Left ventricle myocardium inferior (tissue), 1 donor: ENCODE data around the gene SH3BP5. TPM values are rescaled to one million over a fixed set of nuclear protein-coding genes. Genes with fewer than 3 reads are reported as not detected.

Experiments
- DNase-seq: peaks from one replicate; pipeline ENCODE4 v3.0.0-alpha.2; 2020
- H3K27ac ChIP-seq: fragments of 200-600 bp; replicated peaks from 2 replicates; pipeline ENCODE4 v1.8.0; 2021
- H3K27me3 ChIP-seq: fragments of 200-600 bp; 2 replicates; pipeline ENCODE4 v1.8.0; 2021; ENCODE audit warnings: low read depth
- H3K36me3 ChIP-seq: fragments of 200-600 bp; 2 replicates; pipeline ENCODE4 v1.8.0; 2021
- H3K4me1 ChIP-seq: fragments of 200-600 bp; 2 replicates; pipeline ENCODE4 v1.8.0; 2021
- H3K4me3 ChIP-seq: fragments of 200-600 bp; 2 replicates; pipeline ENCODE4 v1.8.0; 2021; ENCODE audit warnings: mild to moderate bottlenecking, moderate library complexity
- H3K9me3 ChIP-seq: fragments of 200-600 bp; replicated peaks from 2 replicates; pipeline ENCODE4 v1.8.0; 2021
- CTCF ChIP-seq: fragments of 200-600 bp; IDR thresholded peaks from 2 replicates; pipeline ENCODE4 v1.8.0; 2021; ENCODE audit warnings: antibody characterized with exemption, mild to moderate bottlenecking, borderline replicate concordance
- intact Hi-C: fragments of 100-400 bp; cut with micrococcal nuclease; formaldehyde crosslinking; loops from one replicate; pipeline ENCODE4 v1.11.0; 2022
- total RNA-seq: library from RNA; stranded (reverse); fragmentation: NEBNext Ultra II Directional; extraction: Animal tissue kit (Norgen Biotek cat#: 25700); gene quantifications from one replicate; pipeline ENCODE4 v1.2.1, GENCODE V29; 2021
- donor health status: DM: no; HTN: yes; CAD: no; lungs with severe emphysema.

Gene SH3BP5
- total RNA-seq, 1 donor from 2014 or later: 8.8 TPM

DNA sequence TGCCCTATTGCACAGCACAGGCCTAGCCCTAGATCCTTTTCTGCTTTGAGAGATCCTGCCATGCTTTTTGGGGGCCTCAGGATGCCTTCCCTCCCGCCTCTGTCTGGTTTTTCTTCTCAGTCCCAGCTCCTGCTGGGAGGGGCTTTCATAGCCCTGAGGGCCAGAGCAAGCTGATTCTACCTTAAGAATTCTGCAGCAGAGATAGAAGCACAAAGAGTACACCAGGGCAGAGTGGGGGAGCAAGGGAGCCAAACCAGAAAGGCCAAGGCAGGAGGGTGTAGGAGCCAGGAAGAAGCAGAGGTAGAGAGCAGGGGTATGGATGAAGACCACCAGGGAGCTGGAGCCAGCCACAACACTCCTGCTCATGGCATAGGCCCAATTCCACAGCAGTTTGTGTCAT is 18.1 kb downstream of the SH3BP5 start:
- no peak overlapping the region for H3K27ac ChIP-seq
- no peaks in the 10 kb centered on the region for H3K36me3 ChIP-seq
- no peaks in the 10 kb centered on the region for H3K9me3 ChIP-seq
- no peak for TF ChIP-seq CTCF
- peaks cover 72% of the 10 kb centered on the region for H3K4me1 ChIP-seq
- no peaks in the 10 kb centered on the region for H3K27me3 ChIP-seq
- no peak overlapping the region for H3K4me3 ChIP-seq
- intact Hi-C loops: no loop called here
- DNase-seq: no peak

DNA sequence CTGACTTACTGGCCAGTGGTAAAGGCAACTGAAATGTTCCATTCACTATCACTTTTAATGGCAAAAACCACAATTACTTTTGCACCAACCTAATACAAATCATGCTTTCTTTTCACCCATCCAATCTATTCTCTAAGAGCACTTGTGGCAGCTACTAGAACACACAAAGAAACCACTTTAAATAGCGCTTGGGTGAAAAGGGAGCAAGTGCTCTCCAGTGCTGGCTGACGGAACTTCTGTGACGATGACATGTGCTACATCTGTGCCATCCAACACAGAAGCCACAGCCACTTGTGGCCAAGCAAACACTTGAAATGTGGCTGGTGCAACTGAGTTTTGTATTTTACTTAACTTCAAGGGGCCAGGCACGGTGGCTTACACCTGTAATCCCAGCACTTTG is 18.9 kb downstream of the SH3BP5 start:
- Histone ChIP-seq H3K4me1 (peaks cover 65% of the 10 kb centered on the region), H3K9me3 (no peaks in the 10 kb centered on the region), H3K27me3 (no peaks in the 10 kb centered on the region), H3K4me3 (no peak overlapping the region), H3K27ac (no peak overlapping the region), H3K36me3 (no peaks in the 10 kb centered on the region)
- intact Hi-C loops: no loop called here
- no peak for TF ChIP-seq CTCF
- DNase-seq: no peak

GRCh38 chr3:15312550-15312949 is 19.8 kb downstream of the SH3BP5 start:
- Histone ChIP-seq H3K27me3 (no peaks in the 10 kb centered on the region), H3K4me3 (no peak overlapping the region), H3K4me1 (peaks cover 56% of the 10 kb centered on the region), H3K36me3 (no peaks in the 10 kb centered on the region), H3K9me3 (no peaks in the 10 kb centered on the region), H3K27ac (no peak overlapping the region)
- intact Hi-C loops: no loop called here
- no peak for TF ChIP-seq CTCF
- no peak for DNase-seq

- H3K9me3 ChIP-seq: no peaks in the 10 kb centered on the region
- H3K27me3 ChIP-seq: no peaks in the 10 kb centered on the region
- no peaks in the 10 kb centered on the region for H3K36me3 ChIP-seq
- DNase-seq: no peak
- H3K27ac ChIP-seq: peak overlapping the region; percentile 22
- TF ChIP-seq CTCF: no peak
- H3K4me3 ChIP-seq: no peak overlapping the region
- intact Hi-C loops: no loop called here
- H3K4me1 ChIP-seq: peaks cover 43% of the 10 kb centered on the region
These were observed 21.7 kb downstream of the SH3BP5 start for GRCh38 chr3:15310491-15311370.

DNA sequence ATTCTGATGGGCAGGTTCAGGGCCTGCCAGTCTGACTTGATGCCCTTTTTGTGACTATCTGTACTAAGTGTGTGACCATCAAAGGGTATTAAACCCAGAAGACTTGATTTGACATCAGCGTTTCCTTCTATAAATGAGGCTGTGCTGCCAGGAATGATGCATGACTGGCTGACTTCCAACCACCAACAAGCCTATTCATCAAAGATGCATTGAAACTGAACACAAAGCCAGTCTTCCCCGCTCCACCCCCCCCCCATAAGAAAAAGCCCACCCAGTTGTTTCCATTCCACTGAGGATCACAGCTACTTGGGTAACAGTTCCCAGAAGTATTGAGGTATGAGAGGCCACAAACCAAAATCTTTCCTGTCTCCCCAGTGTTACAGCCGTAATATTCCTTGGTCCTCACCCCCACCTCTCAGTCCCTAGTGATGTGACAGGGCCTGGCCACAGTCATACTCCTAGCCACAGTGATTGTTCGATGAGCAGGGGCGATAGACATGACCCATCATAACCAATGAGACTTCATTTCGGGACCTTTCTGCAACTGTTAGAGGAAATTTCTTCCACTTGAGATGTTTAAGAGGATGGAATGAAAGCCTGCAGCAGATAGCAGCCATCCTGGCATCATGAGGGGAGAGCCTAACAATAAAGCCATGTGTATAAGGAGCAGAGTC is 22.6 kb downstream of the SH3BP5 start:
- no peaks in the 10 kb centered on the region for H3K9me3 ChIP-seq
- no peaks in the 10 kb centered on the region for H3K36me3 ChIP-seq
- peaks cover 43% of the 10 kb centered on the region for H3K4me1 ChIP-seq
- H3K27me3 ChIP-seq: no peaks in the 10 kb centered on the region
- no peak overlapping the region for H3K4me3 ChIP-seq
- peak overlapping the region; percentile 22 for H3K27ac ChIP-seq
- intact Hi-C loops: no loop called here
- DNase-seq: no peak
- no peak for TF ChIP-seq CTCF
